Activated CD4-positive, alpha-beta memory T cell treated with anti-CD3 and anti-CD28 coated beads for 36 hours (primary cell): Measurements from ENCODE around the gene CCDC40. TPM values are rescaled to one million over a fixed set of nuclear protein-coding genes. Genes with fewer than 3 reads are reported as not detected.

ENCODE experiments used
- CTCF ChIA-PET: fragments of 350-600 bp; sonication (Branson Sonifier 250); formaldehyde crosslinking; loops from one replicate; lab custom pipeline; 2021; ENCODE audit warnings: antibody characterized with exemption, inconsistent platforms; lab: Charles Lee
- POLR2A ChIA-PET: fragments of 350-600 bp; sonication (Branson Sonifier 250); formaldehyde crosslinking; loops from one replicate; lab custom pipeline; 2021; ENCODE audit warnings: antibody characterized with exemption; lab: Charles Lee
- DNase-seq: peaks from one replicate; pipeline ENCODE4 v3.0.0-alpha.2; 2020
- H3K27ac Mint-ChIP-seq: one replicate; pipeline ENCODE4 v1.8.0; 2021; ENCODE audit warnings: mixed read lengths
- H3K27me3 Mint-ChIP-seq: one replicate; pipeline ENCODE4 v1.8.0; 2021; ENCODE audit warnings: mixed read lengths
- H3K36me3 Mint-ChIP-seq: one replicate; pipeline ENCODE4 v1.8.0; 2021; ENCODE audit warnings: mixed read lengths
- H3K4me1 Mint-ChIP-seq: one replicate; pipeline ENCODE4 v1.8.0; 2021; ENCODE audit warnings: low read depth, mixed read lengths
- H3K4me3 Mint-ChIP-seq: one replicate; pipeline ENCODE4 v1.8.0; 2021; ENCODE audit warnings: mild to moderate bottlenecking, mixed read lengths
- H3K9me3 Mint-ChIP-seq: one replicate; pipeline ENCODE4 v1.8.0; 2021; ENCODE audit warnings: mixed read lengths
- intact Hi-C: fragments of 100-400 bp; cut with micrococcal nuclease; formaldehyde crosslinking; loops from one replicate; pipeline ENCODE4 v1.15.1; 2023
- total RNA-seq, 2 experiments: library from RNA; stranded (reverse); gene quantifications; one replicate each; pipeline ENCODE4 v1.2.3, GENCODE V29; 2021

The CCDC40 gene
- total RNA-seq, 2 experiments from 2014 or later, result 0.82 to 1.00 TPM

GRCh38 chr17:80103449-80104085, 67.1 kb downstream of the CCDC40 start:
- H3K9me3 Mint-ChIP-seq, result no peaks in the 10 kb centered on the region
- H3K27me3 Mint-ChIP-seq, result no peaks in the 10 kb centered on the region
- POLR2A ChIA-PET, result no interaction called here
- no peak overlapping the region for H3K27ac Mint-ChIP-seq
- peak overlapping the region; percentile 13 for H3K4me3 Mint-ChIP-seq
- intact Hi-C loops, result no loop called here
- DNase-seq, result no peak
- peaks cover 23% of the 10 kb centered on the region for H3K4me1 Mint-ChIP-seq
- peaks cover 2% of the 10 kb centered on the region for H3K36me3 Mint-ChIP-seq
- CTCF ChIA-PET, result no interaction called here

GRCh38 chr17:80104321-80104955, 68.0 kb downstream of the CCDC40 start:
- ChIA-PET CTCF (no interaction called here), POLR2A (no interaction called here)
- Mint-ChIP-seq H3K27me3 (no peaks in the 10 kb centered on the region), H3K4me3 (no peak overlapping the region), H3K9me3 (no peaks in the 10 kb centered on the region), H3K27ac (no peak overlapping the region), H3K4me1 (peaks cover 23% of the 10 kb centered on the region), H3K36me3 (peaks cover 2% of the 10 kb centered on the region)
- DNase-seq, result no peak
- intact Hi-C loops, result no loop called here

GRCh38 chr17:80104956-80105375, 68.5 kb downstream of the CCDC40 start:
- no peak overlapping the region for H3K27ac Mint-ChIP-seq
- peaks cover 18% of the 10 kb centered on the region for H3K4me1 Mint-ChIP-seq
- no peaks in the 10 kb centered on the region for H3K9me3 Mint-ChIP-seq
- peaks cover 2% of the 10 kb centered on the region for H3K36me3 Mint-ChIP-seq
- no peaks in the 10 kb centered on the region for H3K27me3 Mint-ChIP-seq
- no peak for DNase-seq
- H3K4me3 Mint-ChIP-seq, result no peak overlapping the region
- intact Hi-C loops, result no loop called here
- CTCF ChIA-PET, result no interaction called here
- POLR2A ChIA-PET, result no interaction called here

DNA sequence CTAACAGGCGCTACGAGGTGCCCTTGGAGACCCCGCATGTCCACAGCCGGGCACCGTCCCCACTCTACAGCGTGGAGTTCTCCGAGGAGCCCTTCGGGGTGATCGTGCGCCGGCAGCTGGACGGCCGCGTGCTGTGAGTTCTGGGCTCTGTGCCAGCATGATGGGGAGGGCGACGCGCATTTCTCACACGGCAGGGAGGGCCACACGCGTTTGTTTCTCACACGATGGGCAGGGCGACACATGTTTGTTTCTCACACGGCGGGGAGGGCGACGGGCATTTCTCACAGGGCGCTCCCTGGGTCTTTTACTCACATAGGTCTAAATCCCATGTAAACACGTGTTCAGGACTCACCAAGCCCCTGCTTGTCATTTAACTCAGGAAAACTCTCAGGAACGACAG, 69.3 kb downstream of the CCDC40 start:
- ChIA-PET POLR2A (no interaction called here), CTCF (interaction anchor here (0.5 kb wide), 1 partner anchor 98 kb away, joined by 3 read pairs; no protein-coding TSS in a partner anchor)
- H3K9me3 Mint-ChIP-seq, result no peaks in the 10 kb centered on the region
- peaks cover 10% of the 10 kb centered on the region for H3K4me1 Mint-ChIP-seq
- H3K36me3 Mint-ChIP-seq, result peaks cover 2% of the 10 kb centered on the region
- DNase-seq, result no peak
- intact Hi-C loops, result no loop called here
- H3K4me3 Mint-ChIP-seq, result no peak overlapping the region
- no peaks in the 10 kb centered on the region for H3K27me3 Mint-ChIP-seq
- H3K27ac Mint-ChIP-seq, result no peak overlapping the region

GRCh38 chr17:80106176-80106575, 69.7 kb downstream of the CCDC40 start:
- Mint-ChIP-seq H3K4me3 (no peak overlapping the region), H3K27ac (no peak overlapping the region), H3K4me1 (peaks cover 7% of the 10 kb centered on the region), H3K27me3 (no peaks in the 10 kb centered on the region), H3K9me3 (no peaks in the 10 kb centered on the region), H3K36me3 (peaks cover 2% of the 10 kb centered on the region)
- ChIA-PET POLR2A (no interaction called here), CTCF (interaction anchor here (0.5 kb wide), 1 partner anchor 99 kb away, joined by 3 read pairs; no protein-coding TSS in a partner anchor)
- no peak for DNase-seq
- intact Hi-C loops, result no loop called here

GRCh38 chr17:80106751-80107150, 70.3 kb downstream of the CCDC40 start:
- POLR2A ChIA-PET, result no interaction called here

DNA sequence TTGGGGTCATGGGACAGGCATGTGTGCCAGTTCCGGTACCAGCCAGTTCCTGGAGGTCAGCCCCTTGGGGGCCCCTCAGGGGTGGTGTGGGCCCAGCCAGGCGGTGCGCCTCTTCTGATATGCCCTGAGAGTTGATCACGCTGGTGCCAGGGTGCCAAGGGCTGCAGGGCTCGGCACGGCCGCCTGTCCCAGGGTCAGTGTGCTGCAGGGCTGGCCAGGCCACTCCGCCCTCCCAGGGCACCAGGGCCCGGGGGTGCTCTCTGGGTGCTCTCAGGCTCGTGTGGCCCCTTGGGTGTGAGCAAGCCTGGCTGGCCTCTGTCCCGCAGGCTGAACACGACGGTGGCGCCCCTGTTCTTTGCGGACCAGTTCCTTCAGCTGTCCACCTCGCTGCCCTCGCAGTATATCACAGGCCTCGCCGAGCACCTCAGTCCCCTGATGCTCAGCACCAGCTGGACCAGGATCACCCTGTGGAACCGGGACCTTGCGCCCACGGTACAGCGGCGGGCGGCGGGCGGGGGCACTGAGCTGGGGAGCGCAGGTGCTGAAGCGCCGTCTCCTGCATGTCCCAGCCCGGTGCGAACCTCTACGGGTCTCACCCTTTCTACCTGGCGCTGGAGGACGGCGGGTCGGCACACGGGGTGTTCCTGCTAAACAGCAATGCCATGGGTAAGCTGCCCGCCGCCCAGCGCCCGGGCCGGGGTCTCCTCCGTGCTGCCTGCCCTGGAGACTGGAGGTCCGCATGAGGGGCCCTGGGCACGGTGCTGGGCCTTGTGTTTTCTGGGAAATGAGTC, 71.0 kb downstream of the CCDC40 start:
- Mint-ChIP-seq H3K27ac (no peak overlapping the region), H3K4me1 (peaks cover 3% of the 10 kb centered on the region), H3K36me3 (no peaks in the 10 kb centered on the region), H3K27me3 (no peaks in the 10 kb centered on the region), H3K9me3 (no peaks in the 10 kb centered on the region), H3K4me3 (no peak overlapping the region)
- POLR2A ChIA-PET, result interaction anchor here (0.5 kb wide), 1 partner anchor 158 kb away, joined by 3 read pairs; no protein-coding TSS in a partner anchor
- CTCF ChIA-PET, result no interaction called here
- no peak for DNase-seq
- intact Hi-C loops, result no loop called here

More at GRCh38 chr17:80106751-80107150, 70.3 kb downstream of the CCDC40 start:
- Mint-ChIP-seq H3K27me3 (no peaks in the 10 kb centered on the region), H3K4me1 (peaks cover 7% of the 10 kb centered on the region), H3K9me3 (no peaks in the 10 kb centered on the region), H3K4me3 (no peak overlapping the region), H3K36me3 (peaks cover 2% of the 10 kb centered on the region), H3K27ac (no peak overlapping the region)
- intact Hi-C loops, result no loop called here
- CTCF ChIA-PET, result no interaction called here
- DNase-seq, result no peak

DNA sequence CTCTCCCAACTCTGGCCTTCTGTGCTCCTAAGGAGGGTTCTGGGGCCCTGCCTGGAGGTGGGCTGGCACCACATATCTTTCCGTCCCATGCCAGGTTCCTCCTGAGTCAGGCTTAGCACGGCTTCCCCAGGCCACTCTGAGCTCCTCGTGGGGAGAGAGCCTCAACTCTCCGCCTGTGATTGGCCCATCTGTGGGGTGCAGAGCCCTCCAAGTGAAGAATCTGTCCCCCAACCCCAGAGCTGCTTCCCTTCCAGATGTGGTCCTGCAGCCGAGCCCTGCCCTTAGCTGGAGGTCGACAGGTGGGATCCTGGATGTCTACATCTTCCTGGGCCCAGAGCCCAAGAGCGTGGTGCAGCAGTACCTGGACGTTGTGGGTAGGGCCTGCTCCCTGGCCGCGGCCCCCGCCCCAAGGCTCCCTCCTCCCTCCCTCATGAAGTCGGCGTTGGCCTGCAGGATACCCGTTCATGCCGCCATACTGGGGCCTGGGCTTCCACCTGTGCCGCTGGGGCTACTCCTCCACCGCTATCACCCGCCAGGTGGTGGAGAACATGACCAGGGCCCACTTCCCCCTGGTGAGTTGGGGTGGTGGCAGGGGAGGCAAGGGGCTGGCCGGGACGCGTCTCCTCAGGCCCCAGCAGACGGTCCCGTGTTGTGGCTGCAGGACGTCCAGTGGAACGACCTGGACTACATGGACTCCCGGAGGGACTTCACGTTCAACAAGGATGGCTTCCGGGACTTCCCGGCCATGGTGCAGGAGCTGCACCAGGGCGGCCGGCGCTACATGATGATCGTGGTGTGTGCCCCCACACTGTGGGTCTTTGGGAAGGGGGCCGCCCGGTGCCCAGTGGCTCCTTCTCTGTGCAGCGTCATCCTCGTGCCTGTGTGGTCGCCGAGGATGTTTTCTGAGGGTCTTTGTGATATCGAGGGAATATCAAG, 71.9 kb downstream of the CCDC40 start:
- no peak for DNase-seq
- ChIA-PET CTCF (no interaction called here), POLR2A (no interaction called here)
- Mint-ChIP-seq H3K4me1 (no peaks in the 10 kb centered on the region), H3K4me3 (no peak overlapping the region), H3K9me3 (no peaks in the 10 kb centered on the region), H3K36me3 (no peaks in the 10 kb centered on the region), H3K27ac (no peak overlapping the region), H3K27me3 (no peaks in the 10 kb centered on the region)
- intact Hi-C loops, result no loop called here

- Mint-ChIP-seq H3K4me1 (no peaks in the 10 kb centered on the region), H3K27ac (no peak overlapping the region), H3K4me3 (no peak overlapping the region), H3K9me3 (no peaks in the 10 kb centered on the region), H3K27me3 (no peaks in the 10 kb centered on the region), H3K36me3 (no peaks in the 10 kb centered on the region)
- POLR2A ChIA-PET, result no interaction called here
- no peak for DNase-seq
- intact Hi-C loops, result no loop called here
- CTCF ChIA-PET, result no interaction called here
Observed at GRCh38 chr17:80109066-80109660, 72.7 kb downstream of the CCDC40 start.

DNA sequence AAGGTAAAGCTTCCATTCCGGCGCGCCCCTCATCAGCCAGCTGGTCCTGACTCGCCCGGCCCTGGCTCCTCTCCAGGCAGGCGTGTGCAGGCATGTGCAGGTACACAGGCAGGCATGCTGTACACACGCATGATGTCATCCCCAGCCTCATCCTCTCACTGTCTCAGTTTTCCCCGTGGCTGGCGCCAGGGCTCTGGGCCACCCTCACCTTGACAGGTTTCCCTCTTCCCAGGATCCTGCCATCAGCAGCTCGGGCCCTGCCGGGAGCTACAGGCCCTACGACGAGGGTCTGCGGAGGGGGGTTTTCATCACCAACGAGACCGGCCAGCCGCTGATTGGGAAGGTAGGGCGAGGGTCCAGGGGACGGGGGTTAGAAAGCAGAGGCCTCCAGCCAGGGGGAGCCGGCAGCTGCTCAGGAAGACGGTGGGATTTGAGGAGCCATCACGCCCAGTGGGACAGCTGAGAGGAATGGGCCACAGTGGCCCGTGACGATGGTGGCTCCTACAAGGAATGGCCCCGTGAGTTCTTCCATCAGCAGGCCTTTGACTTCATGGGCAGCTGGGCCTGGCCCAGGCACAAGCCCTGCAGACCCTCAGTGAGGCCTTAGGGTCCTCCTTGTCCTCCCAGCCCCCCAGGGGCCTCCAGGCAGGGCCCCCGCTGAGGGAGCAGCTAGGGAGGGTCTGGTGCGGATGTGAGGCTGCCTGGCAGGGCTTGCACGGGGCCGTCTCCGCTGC, 73.4 kb downstream of the CCDC40 start:
- Mint-ChIP-seq H3K4me1 (no peaks in the 10 kb centered on the region), H3K36me3 (no peaks in the 10 kb centered on the region), H3K27me3 (no peaks in the 10 kb centered on the region), H3K4me3 (no peak overlapping the region), H3K27ac (no peak overlapping the region), H3K9me3 (peaks cover 4% of the 10 kb centered on the region)
- no peak for DNase-seq
- ChIA-PET CTCF (no interaction called here), POLR2A (no interaction called here)
- intact Hi-C loops, result no loop called here

DNA sequence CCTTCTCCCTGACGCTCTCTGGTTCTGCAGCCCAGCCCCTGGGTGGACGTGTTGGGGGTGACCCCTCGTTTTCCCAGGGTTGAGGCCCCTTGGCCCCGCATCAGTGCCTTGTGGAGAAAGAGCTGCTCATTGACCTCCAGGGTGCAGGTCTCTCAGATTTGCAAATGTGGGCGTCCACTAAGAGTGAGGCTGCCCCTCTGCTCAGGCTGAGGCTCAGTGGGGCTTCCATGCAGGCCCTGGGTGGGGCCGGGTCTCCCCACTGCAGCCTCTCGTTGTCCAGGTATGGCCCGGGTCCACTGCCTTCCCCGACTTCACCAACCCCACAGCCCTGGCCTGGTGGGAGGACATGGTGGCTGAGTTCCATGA, 74.0 kb downstream of the CCDC40 start:
- Mint-ChIP-seq H3K4me1 (peaks cover 2% of the 10 kb centered on the region), H3K36me3 (no peaks in the 10 kb centered on the region), H3K27me3 (no peaks in the 10 kb centered on the region), H3K9me3 (peaks cover 9% of the 10 kb centered on the region), H3K4me3 (no peak overlapping the region), H3K27ac (no peak overlapping the region)
- intact Hi-C loops, result no loop called here
- DNase-seq, result no peak
- CTCF ChIA-PET, result no interaction called here
- POLR2A ChIA-PET, result no interaction called here
